NCI-H460 (cell line): ENCODE data around the gene DDX10. TPM values are rescaled to one million over a fixed set of nuclear protein-coding genes. Genes with fewer than 3 reads are reported as not detected.

Source experiments
- DNase-seq: peaks from one replicate; pipeline ENCODE4 v3.0.0-alpha.2; 2016; ENCODE audit warnings: low read depth; ENCODE audit errors: extremely low read depth
- total RNA-seq: library from RNA; depleted of rRNA; stranded (reverse); fragments of >200 nt; shearing (Covaris generic); gene quantifications from 2 replicates; pipeline ENCODE4 v1.2.3, GENCODE V29; 2014

The DDX10 gene
- total RNA-seq, 1 experiment from 2014 or later: 277 TPM

DNA sequence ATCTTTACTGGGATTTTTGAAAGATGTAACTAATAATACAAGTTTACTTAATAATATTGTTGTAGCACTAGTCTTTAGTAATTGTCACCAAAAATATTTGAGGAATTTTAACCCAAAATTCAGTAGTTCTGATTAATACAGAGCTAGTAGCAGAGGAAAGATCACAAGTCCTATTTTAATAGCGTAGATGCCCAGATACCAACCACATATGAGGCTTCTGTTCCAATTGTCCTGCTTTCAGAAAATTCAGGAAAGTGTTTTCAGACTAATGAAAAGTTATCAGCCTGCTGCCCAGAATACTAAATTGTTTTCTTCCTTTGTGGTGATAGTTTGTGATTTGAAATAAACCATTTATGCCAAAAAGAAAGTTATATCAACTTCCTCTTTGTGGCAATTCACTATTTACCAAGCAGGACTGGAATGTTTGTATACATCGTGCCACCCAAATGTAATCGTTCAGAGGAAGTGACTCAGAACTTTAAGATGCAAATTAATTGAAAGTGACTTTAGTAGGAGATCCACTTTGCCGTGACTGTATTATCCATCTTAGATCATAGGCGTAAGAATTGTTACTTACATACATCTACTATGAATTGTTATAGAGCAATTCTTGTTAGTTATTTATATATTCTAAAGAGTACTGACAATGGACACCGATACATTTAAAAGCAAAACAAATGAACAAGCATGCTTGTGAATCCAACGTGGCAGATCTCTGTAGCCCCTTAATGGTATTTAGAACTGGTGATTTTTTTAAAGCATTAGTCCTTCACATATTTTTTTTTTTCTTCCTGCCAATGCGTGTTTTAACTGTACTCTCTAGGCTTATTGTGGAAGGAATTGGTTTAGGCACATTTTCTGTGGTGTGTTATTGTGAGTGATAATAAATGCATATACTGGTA lies 231.0 kb downstream of the DDX10 start:
- DNase-seq: peak; percentile 72

DNA sequence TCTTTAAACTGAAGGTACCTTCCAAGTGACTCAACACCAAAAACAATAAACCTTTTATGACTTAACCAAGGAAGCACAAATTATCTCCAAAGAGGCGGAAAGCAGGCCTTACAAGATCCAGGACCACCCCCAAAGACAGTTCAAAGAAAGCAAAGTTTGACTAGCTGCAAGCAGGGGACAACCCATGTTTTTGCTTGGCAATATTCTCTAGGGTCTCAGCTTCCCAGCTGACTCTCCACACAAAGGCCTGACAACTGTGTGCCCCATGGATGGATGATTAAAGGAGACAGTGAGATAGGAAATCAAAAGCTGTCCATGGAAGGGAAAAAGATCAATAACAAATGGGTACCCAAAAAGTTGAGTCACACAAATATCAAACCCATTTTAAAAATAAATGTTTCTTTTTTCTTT lies 232.2 kb downstream of the DDX10 start:
- DNase-seq: no peak

DNA sequence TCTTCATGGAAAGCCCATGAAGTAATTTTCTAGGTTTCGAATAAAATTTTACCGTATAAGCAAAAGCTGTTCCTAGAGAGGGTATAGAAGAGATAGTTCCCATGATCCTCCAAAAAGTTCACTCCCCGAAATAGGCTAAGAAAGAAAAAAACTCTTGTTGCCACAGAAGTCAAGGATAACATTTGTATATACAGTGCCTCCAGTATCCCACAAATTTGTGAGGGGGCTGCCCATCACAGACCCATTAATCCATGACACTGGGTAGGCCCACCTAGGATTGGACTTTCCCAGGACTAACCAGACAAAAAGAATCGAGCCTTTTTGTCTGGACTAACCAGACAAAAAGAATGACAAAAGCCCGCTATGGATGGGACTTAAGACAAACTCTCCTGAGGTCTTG lies 233.0 kb downstream of the DDX10 start:
- no peak for DNase-seq

DNA sequence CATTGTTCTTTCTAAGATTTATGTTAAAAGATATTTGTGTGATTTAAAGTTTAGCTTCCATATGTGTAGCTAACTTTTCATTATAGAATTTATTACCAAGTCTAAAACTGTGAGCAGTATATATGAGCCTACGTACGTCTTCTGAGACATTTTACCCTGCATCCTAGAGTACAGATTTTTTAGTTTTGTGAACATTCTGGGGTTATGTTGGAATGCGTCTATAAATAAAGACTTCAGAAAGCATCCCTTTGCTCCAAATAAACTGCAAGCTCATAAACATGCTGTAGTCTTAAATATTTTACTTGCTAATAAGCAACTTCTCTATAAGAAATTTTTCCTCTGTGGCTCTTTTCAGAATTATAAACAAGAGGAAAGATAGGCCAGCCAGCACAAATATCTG lies 236.5 kb downstream of the DDX10 start:
- DNase-seq: no peak

GRCh38 chr11:108902027-108902469 lies 237.2 kb downstream of the DDX10 start:
- no peak for DNase-seq

- DNase-seq: no peak
Measured at GRCh38 chr11:108904480-108904879, 239.6 kb downstream of the DDX10 start.

DNA sequence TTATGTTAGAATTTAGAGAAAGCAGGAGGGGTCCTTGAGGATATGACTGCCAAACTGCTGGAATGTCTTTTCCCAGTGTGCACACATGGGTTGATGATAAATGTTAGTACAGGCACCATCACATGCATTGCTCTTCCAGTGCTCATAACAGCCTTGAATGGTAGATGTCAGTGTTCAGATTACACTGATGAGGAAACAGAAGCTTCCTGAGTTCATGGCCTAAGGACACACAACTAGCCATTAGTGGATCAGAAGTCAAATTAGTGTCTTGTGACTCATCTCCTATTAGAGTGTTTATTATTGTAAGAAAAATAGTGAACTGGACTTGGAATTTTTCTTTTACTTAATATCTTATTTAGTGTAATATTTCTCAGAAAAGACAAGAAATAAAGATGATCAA lies 241.5 kb downstream of the DDX10 start:
- DNase-seq: peak; percentile 47

DNA sequence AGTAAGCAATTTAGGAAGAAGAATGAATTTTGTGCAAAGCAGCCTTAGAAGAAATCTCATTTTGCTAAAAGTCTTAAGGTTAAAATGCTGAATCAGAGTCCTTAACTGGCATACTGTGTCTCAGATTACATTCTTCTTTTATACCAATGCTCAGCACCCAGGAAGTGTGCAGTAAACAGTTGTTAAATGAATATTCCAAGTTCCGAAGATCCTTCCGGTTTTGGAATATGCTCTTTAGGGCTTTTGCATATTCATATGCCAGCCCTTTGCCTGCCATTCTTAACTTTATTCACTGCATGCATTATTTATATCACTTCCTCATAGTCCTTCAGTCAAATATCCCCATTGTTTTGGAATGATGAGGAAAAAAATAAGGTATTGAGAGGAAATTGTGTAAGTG lies 242.0 kb downstream of the DDX10 start:
- DNase-seq: no peak

GRCh38 chr11:108909041-108909440 lies 244.2 kb downstream of the DDX10 start:
- no peak for DNase-seq

GRCh38 chr11:108909921-108910320 lies 245.1 kb downstream of the DDX10 start:
- DNase-seq: no peak

- no peak for DNase-seq
Measured at GRCh38 chr11:108912581-108912980, 247.7 kb downstream of the DDX10 start.

DNA sequence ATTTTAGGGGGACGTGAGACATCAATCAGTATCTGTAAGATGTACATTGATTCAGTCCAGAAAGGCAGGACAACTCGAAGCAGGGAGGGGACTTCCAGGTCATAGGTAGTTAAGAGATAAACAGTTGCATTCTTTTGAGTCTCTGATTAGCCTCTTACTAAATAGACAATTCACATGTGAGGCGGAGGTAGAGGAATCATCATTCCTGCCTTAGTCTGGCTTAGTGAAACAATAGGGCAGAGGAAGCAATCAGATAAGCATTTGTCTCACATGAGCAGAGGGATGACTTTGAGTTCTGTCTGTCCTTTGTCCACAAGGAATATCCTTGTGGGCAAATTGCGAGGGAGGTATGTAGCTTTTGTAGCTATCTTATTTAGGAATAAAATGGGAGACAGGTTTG lies 248.3 kb downstream of the DDX10 start:
- DNase-seq: no peak

DNA sequence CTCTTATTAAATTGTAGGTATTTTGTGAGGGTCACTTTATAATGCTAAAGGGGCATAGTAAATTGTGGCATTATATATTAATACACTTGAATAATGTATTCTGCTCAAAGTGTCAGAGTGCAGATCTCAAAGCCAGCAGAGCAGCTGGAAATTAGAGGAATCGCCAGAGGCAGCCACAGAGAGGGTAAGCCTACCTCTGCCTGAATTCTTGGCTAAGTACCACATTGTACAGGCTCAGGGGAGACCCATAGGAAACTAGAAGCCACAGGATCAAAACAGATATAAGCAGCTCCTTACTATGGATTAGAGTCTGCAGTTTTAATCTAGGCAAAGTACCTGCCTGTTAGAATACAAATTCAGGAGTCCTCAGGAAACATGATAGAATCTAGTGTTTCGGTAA lies 249.3 kb downstream of the DDX10 start:
- no peak for DNase-seq

DNA sequence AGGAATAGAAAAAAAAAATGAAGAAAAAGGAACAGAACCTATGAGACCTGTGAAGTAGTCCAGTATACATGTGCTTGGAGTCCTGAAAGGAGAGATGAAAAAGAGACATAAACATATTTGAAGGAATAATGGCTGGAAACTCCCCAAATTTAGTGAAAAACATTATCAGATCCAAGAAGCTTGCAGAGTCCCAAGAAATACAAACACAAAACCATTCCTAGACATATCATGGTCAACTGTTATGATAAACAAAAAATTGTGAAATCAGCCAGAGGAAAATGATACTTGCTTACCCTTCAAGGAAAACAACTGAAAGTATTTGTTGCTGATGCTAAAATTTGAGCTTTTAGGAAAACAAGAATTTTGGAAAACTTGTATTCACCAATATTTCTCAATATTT lies 250.1 kb downstream of the DDX10 start:
- no peak for DNase-seq

- DNase-seq: no peak
Measured at GRCh38 chr11:108915666-108916065, 250.8 kb downstream of the DDX10 start.

- DNase-seq: no peak
Measured at GRCh38 chr11:108916290-108916689, 251.4 kb downstream of the DDX10 start.

DNA sequence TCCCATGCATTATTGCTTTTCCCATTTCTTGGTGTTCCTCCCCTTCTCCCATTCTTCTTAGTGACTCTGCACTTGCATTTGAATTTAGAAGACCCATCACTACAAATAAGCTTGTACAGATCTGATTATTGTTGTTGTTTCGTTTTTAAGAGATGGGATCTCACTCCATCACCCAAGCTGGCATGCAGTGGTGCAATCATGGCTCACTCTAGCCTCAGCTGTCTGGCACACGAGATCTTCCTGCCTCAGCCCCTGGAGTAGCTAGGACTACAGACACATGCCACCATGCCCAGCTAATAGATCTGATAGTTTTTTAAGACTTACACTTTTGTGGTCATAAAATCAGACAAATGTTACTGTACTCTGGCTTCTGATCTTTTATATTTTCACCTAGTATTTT lies 252.1 kb downstream of the DDX10 start:
- no peak for DNase-seq

GRCh38 chr11:108921211-108921610 lies 256.3 kb downstream of the DDX10 start:
- no peak for DNase-seq

- no peak for DNase-seq
Measured at GRCh38 chr11:108922241-108922640, 257.4 kb downstream of the DDX10 start.

DNA sequence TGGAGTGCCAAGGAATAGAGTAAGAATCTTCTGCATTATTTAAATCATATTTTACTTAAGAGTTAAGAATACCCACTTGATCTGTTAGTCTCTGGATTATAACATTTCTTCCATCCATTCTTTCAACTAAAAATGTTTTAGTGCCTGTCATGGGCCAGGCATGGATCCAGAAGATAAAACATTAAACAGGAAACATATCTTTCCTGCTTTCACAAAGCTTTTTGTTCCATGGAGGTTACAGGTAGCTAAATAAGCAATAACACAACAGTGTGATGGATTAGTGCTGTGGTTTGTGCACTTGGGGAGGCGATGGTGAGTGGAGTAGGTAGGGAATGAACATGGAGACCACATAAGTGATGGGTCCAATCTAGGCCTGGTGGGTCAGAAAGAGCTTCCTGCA lies 258.5 kb downstream of the DDX10 start:
- no peak for DNase-seq

- DNase-seq: no peak
Measured at GRCh38 chr11:108926171-108926840, 261.4 kb downstream of the DDX10 start.
